HCT116 (cell line): ENCODE data around the gene FBXL17. TPM values are rescaled to one million over a fixed set of nuclear protein-coding genes. Genes with fewer than 3 reads are reported as not detected.

Experiments
- ATAC-seq: fragments of 200-7000 bp; cut with Tn5 transposase; 2 replicates; pipeline ENCODE4 v1.9.1; 2020; ENCODE audit warnings: mild to moderate bottlenecking, moderate library complexity
- BruUV-seq: library from RNA; stranded (reverse); fragments of 400-500 nt; replicated peaks from 2 replicates; lab custom pipeline; 2021; lab: Mats Ljungman, UMichigan
- CTCF ChIA-PET: fragments of 300-600 bp; sonication (Branson Sonifier 250); formaldehyde crosslinking; loops from one replicate; lab custom pipeline; 2021; ENCODE audit warnings: antibody characterized with exemption; lab: Charles Lee
- POLR2A ChIA-PET: fragments of 300-600, 350-600 bp; sonication (Branson Sonifier 250); formaldehyde crosslinking; loops from one replicate; lab custom pipeline; 2021; ENCODE audit warnings: antibody characterized with exemption; lab: Charles Lee
- RAD21 ChIA-PET, 2 experiments: fragments of 300-600 bp; sonication (Branson Sonifier 250); formaldehyde crosslinking; loops; one replicate each; lab custom pipeline; 2023; ENCODE audit warnings: low total read pairs in 2 of 2; ENCODE audit not compliant: uncharacterized antibody in 2 of 2, unreplicated experiment in 2 of 2, low non-redundant PET in 1 of 2; lab: Charles Lee
- DNase-seq: peaks from one replicate; pipeline ENCODE4 v3.0.0-alpha.2; 2010; ENCODE audit warnings: low read depth, low spot score
- H2AFZ ChIP-seq: fragments of 200-600 bp; shearing (Covaris generic), sonication (generic); 2 replicates; pipeline ENCODE4 v1.6.1; 2017; ENCODE audit warnings: low read depth, mixed run types, mixed read lengths, antibody characterized with exemption, low read length; ENCODE audit not compliant: poor library complexity, severe bottlenecking
- H3K27ac ChIP-seq: 2 replicates; pipeline ENCODE4 v1.5.1; 2012; ENCODE audit warnings: low read depth, low read length
- H3K27me3 ChIP-seq: fragments of 200-600 bp; sonication (generic); 2 replicates; pipeline ENCODE4 v1.6.1; 2016; ENCODE audit warnings: mixed run types, low read length, mixed read lengths; ENCODE audit not compliant: insufficient read depth
- H3K36me3 ChIP-seq, 2 experiments: fragments of 200-500 bp in 1 of 2; fragments of 200-600 bp in 1 of 2; sonication (Bioruptor generic) in 1 of 2; sonication (generic) in 1 of 2; 2 replicates each; pipeline versions ENCODE4 v1.5.1 to v1.6.1; 2014 to 2016; ENCODE audit warnings: low read length in 2 of 2, inconsistent platforms in 1 of 2, mixed read lengths in 1 of 2, mixed run types in 1 of 2; ENCODE audit not compliant: insufficient read depth in 2 of 2, control insufficient read depth in 1 of 2
- H3K4me1 ChIP-seq, 2 experiments: fragments of 200-600 bp in 1 of 2; sonication (generic) in 1 of 2; 2 replicates each; pipeline versions ENCODE4 v1.5.1 to v1.6.1; 2012 to 2017; ENCODE audit warnings: low read length in 2 of 2, inconsistent platforms in 1 of 2, mild to moderate bottlenecking in 1 of 2, mixed read lengths in 1 of 2, mixed run types in 1 of 2, moderate library complexity in 1 of 2; ENCODE audit not compliant: insufficient read depth in 2 of 2, control insufficient read depth in 1 of 2
- H3K4me2 ChIP-seq: fragments of 200-600 bp; sonication (generic); 2 replicates; pipeline ENCODE4 v1.6.1; 2017; ENCODE audit warnings: mixed run types, low read length, mixed read lengths
- H3K4me3 ChIP-seq, 2 experiments: fragments of 200-600 bp in 1 of 2; sonication (generic) in 1 of 2; replicated peaks in 1 of 2; 2 replicates each; pipeline ENCODE4 v1.5.1; 2011 to 2016; ENCODE audit warnings: low read length in 2 of 2, control low read depth in 1 of 2, low read depth in 1 of 2, mild to moderate bottlenecking in 1 of 2, mixed read lengths in 1 of 2, mixed run types in 1 of 2
- H3K79me2 ChIP-seq: fragments of 200-600 bp; sonication (generic); 2 replicates; pipeline ENCODE4 v1.6.1; 2017; ENCODE audit warnings: mild to moderate bottlenecking, mixed run types, low read length, moderate library complexity, mixed read lengths; ENCODE audit not compliant: insufficient read depth
- H3K9ac ChIP-seq: fragments of 200-600 bp; sonication (generic); 2 replicates; pipeline ENCODE4 v1.6.1; 2016; ENCODE audit warnings: low read length, mixed read lengths
- H3K9me2 ChIP-seq: fragments of 200-600 bp; sonication (generic), shearing (Covaris generic); 2 replicates; pipeline ENCODE4 v1.6.1; 2017; ENCODE audit warnings: mixed run types, mild to moderate bottlenecking, moderate library complexity; ENCODE audit not compliant: insufficient read depth
- H3K9me3 ChIP-seq, 2 experiments: fragments of 200-500 bp in 1 of 2; fragments of 200-600 bp in 1 of 2; sonication (Bioruptor generic) in 1 of 2; sonication (generic) in 1 of 2; 2 replicates each; pipeline ENCODE4 v1.6.1; 2014 to 2017; ENCODE audit warnings: low read length in 2 of 2, mixed read lengths in 2 of 2, inconsistent platforms in 1 of 2, low read depth in 1 of 2, mild to moderate bottlenecking in 1 of 2, mixed run types in 1 of 2, moderate library complexity in 1 of 2; ENCODE audit not compliant: control insufficient read depth in 1 of 2, insufficient read depth in 1 of 2
- H4K20me1 ChIP-seq: fragments of 200-600 bp; sonication (generic), shearing (Covaris generic); 2 replicates; pipeline ENCODE4 v1.6.1; 2017; ENCODE audit warnings: mixed run types, mild to moderate bottlenecking, moderate library complexity; ENCODE audit not compliant: insufficient read depth
- ATF3 ChIP-seq: IDR thresholded peaks from 2 replicates; pipeline ENCODE4 v1.6.1; 2012
- CEBPB ChIP-seq: IDR thresholded peaks from 2 replicates; pipeline ENCODE4 v1.6.1; 2012; ENCODE audit warnings: low read depth
- CTCF ChIP-seq, 3 experiments: fragments of 200-600 bp in 1 of 3; sonication (generic) in 1 of 3; IDR thresholded peaks in 2 of 3; conservative IDR thresholded peaks in 1 of 3; 2 replicates each; pipeline ENCODE4 v1.5.1; 2012 to 2017; ENCODE audit warnings: low read depth in 2 of 3, low read length in 2 of 3, antibody characterized with exemption in 1 of 3, borderline replicate concordance in 1 of 3, control low read depth in 1 of 3, mild to moderate bottlenecking in 1 of 3, mixed read lengths in 1 of 3, mixed run types in 1 of 3, moderate library complexity in 1 of 3; ENCODE audit not compliant: insufficient read depth in 1 of 3
- EGR1 ChIP-seq: IDR thresholded peaks from 2 replicates; pipeline ENCODE4 v1.6.1; 2012; ENCODE audit warnings: low read depth
- ELF1 ChIP-seq: IDR thresholded peaks from 2 replicates; pipeline ENCODE4 v1.6.1; 2012; ENCODE audit warnings: low read depth, borderline replicate concordance
- EZH2 ChIP-seq: fragments of 200-600 bp; sonication (generic); IDR thresholded peaks from 2 replicates; pipeline ENCODE4 v1.6.1; 2017; ENCODE audit warnings: antibody characterized with exemption, mixed run types
- EZH2phosphoT487 ChIP-seq: fragments of 200-600 bp; IDR thresholded peaks from 2 replicates; pipeline ENCODE4 v1.6.1; 2018; ENCODE audit warnings: antibody characterized with exemption, borderline replicate concordance
- MAX ChIP-seq: IDR thresholded peaks from 2 replicates; pipeline ENCODE4 v1.6.1; 2012
- POLR2A ChIP-seq: IDR thresholded peaks from 2 replicates; pipeline ENCODE4 v1.7.0; 2011; ENCODE audit warnings: borderline replicate concordance; ENCODE audit not compliant: insufficient read depth, insufficient read length; ENCODE audit errors: extremely low read depth
- POLR2AphosphoS5 ChIP-seq: IDR thresholded peaks from 2 replicates; pipeline ENCODE4 v1.6.1; 2011; ENCODE audit warnings: mild to moderate bottlenecking, low read depth, low read length, moderate library complexity
- RAD21 ChIP-seq: IDR thresholded peaks from 2 replicates; pipeline ENCODE4 v1.6.1; 2012; ENCODE audit warnings: low read depth, mild to moderate bottlenecking
- SP1 ChIP-seq: IDR thresholded peaks from 2 replicates; pipeline ENCODE4 v1.6.1; 2012; ENCODE audit warnings: low read depth
- TCF7L2 ChIP-seq: IDR thresholded peaks from 2 replicates; pipeline ENCODE4 v1.7.0; 2011; ENCODE audit warnings: borderline replicate concordance, inconsistent platforms; ENCODE audit not compliant: insufficient read depth, insufficient read length; ENCODE audit errors: extremely low read depth
- YY1 ChIP-seq: IDR thresholded peaks from 2 replicates; pipeline ENCODE4 v1.6.1; 2011; ENCODE audit warnings: low read length, low read depth, moderate library complexity, mild to moderate bottlenecking; ENCODE audit not compliant: insufficient replicate concordance; ENCODE audit errors: extremely low read depth
- ZBTB33 ChIP-seq: IDR thresholded peaks from 2 replicates; pipeline ENCODE4 v1.6.1; 2011; ENCODE audit warnings: mild to moderate bottlenecking, low read length, moderate library complexity; ENCODE audit not compliant: insufficient replicate concordance; ENCODE audit errors: extremely low read depth
- intact Hi-C: fragments of 100-400 bp; cut with micrococcal nuclease; formaldehyde crosslinking; loops from 2 replicates; pipeline ENCODE4 v1.10.0; 2022
- total RNA-seq: library from RNA; stranded (reverse); gene quantifications from one replicate; pipeline ENCODE4 v1.2.1, GENCODE V29; 2021; ENCODE audit not compliant: unreplicated experiment

Gene FBXL17
- total RNA-seq, 1 experiment from 2014 or later, result 9.4 TPM

- Histone ChIP-seq H3K4me2 (no peak overlapping the region), H3K4me1 (no peaks in the 10 kb centered on the region), H3K27ac (no peak overlapping the region), H3K36me3 (no peaks in the 10 kb centered on the region), H3K27me3 (no peaks in the 10 kb centered on the region), H3K9me2 (no peaks in the 10 kb centered on the region), H2AFZ (no peak overlapping the region), H3K79me2 (no peaks in the 10 kb centered on the region), H3K9me3 (no peaks in the 10 kb centered on the region), H3K4me3 (no peak overlapping the region), H3K9ac (no peak overlapping the region), H4K20me1 (no peaks in the 10 kb centered on the region)
- CTCF ChIA-PET, result no interaction called here
- DNase-seq (no peak), ATAC-seq (no peak)
- POLR2A ChIA-PET, result no interaction called here
- TF ChIP-seq TCF7L2 (no peak), ELF1 (no peak), EGR1 (no peak), POLR2A (no peak), RAD21 (no peak), EZH2phosphoT487 (no peak), MAX (no peak)
- no TSS peak for BruUV-seq
- RAD21 ChIA-PET, result no interaction called here
- intact Hi-C loops, result no loop called here
Observed at GRCh38 chr5:108206707-108207106, 175.2 kb downstream of the FBXL17 start.

GRCh38 chr5:108201721-108202120 is 180.2 kb downstream of the FBXL17 start:
- ChIA-PET CTCF (no interaction called here), RAD21 (no interaction called here), POLR2A (no interaction called here)
- no peaks in the 10 kb centered on the region for H3K36me3 ChIP-seq
- intact Hi-C loops, result no loop called here
- no peak overlapping the region for H3K4me3 ChIP-seq
- no peak overlapping the region for H2AFZ ChIP-seq
- H3K9me3 ChIP-seq, result no peaks in the 10 kb centered on the region
- no peaks in the 10 kb centered on the region for H3K27me3 ChIP-seq
- no peak overlapping the region for H3K4me2 ChIP-seq
- TF ChIP-seq CTCF (IDR thresholded peaks at IDR 0.05 in 2 of 3, conservative IDR thresholded peaks at IDR 0.05 in 1 of 3; ENCODE audit: borderline replicate concordance in 1 of 3, insufficient read depth in 1 of 3, low read depth in 2 of 3, low read length in 2 of 3), result no peak
- TF ChIP-seq EZH2phosphoT487, result no peak
- TF ChIP-seq YY1, result no peak
- TF ChIP-seq CEBPB, result no peak
- no peak for TF ChIP-seq EZH2
- no peak for TF ChIP-seq TCF7L2
- no peak for TF ChIP-seq ATF3
- TF ChIP-seq POLR2AphosphoS5, result no peak
- TF ChIP-seq ZBTB33, result no peak
- TF ChIP-seq SP1, result no peak
- TF ChIP-seq POLR2A, result no peak
- no peak overlapping the region for H3K27ac ChIP-seq
- no peaks in the 10 kb centered on the region for H3K79me2 ChIP-seq
- no peak overlapping the region for H3K9ac ChIP-seq
- H3K9me2 ChIP-seq, result no peaks in the 10 kb centered on the region
- no TSS peak for BruUV-seq
- ATAC-seq (no peak), DNase-seq (no peak)
- no peaks in the 10 kb centered on the region for H3K4me1 ChIP-seq
- no peaks in the 10 kb centered on the region for H4K20me1 ChIP-seq
